ENCODE measurements around the gene PHKB. TPM values are rescaled to one million over a fixed set of nuclear protein-coding genes. Genes with fewer than 3 reads are reported as not detected.

The PHKB gene
- total RNA-seq, 4 donors from 2014 or later = 74.1 to 126 (median 101) TPM

DNA sequence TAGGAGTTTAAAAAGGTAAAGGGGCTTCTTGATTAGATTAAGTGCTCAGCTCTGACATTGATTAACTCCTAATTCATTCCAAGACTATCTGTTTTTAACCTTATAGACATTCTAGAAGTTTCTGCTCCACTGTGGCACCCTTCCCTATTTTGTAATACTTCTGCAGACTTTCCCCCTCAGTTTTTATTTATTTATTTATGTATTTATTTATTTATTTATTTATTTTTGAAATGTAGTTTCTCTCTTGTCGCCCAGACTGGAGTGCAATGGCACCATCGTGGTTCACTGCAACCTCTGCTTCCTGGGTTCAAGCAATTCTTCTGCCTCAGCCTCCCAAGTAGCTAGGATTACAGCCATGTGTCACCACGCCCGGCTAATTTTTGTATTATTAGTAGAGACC is 185.8 kb downstream of the PHKB start:
- Histone ChIP-seq H3K27me3 (no peaks in the 10 kb centered on the region), H3K9me3 (no peaks in the 10 kb centered on the region), H3K4me1 (no peaks in the 10 kb centered on the region), H3K36me3 (peaks cover 0 to 28% (median 0%) of the 10 kb centered on the region in 4 donors), H3K27ac (no peak overlapping the region), H3K4me3 (no peak overlapping the region)
- no peak for DNase-seq
- TF ChIP-seq, protein P1, sequence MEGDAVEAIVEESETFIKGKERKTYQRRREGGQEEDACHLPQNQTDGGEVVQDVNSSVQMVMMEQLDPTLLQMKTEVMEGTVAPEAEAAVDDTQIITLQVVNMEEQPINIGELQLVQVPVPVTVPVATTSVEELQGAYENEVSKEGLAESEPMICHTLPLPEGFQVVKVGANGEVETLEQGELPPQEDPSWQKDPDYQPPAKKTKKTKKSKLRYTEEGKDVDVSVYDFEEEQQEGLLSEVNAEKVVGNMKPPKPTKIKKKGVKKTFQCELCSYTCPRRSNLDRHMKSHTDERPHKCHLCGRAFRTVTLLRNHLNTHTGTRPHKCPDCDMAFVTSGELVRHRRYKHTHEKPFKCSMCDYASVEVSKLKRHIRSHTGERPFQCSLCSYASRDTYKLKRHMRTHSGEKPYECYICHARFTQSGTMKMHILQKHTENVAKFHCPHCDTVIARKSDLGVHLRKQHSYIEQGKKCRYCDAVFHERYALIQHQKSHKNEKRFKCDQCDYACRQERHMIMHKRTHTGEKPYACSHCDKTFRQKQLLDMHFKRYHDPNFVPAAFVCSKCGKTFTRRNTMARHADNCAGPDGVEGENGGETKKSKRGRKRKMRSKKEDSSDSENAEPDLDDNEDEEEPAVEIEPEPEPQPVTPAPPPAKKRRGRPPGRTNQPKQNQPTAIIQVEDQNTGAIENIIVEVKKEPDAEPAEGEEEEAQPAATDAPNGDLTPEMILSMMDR (IDR thresholded peaks at IDR 0.05) = no peak
- TF ChIP-seq EP300 (IDR thresholded peaks at IDR 0.05; ENCODE audit: low read depth) = no peak
- TF ChIP-seq POLR2AphosphoS5 (IDR thresholded peaks at IDR 0.05) = no peak
- TF ChIP-seq POLR2A (IDR thresholded peaks at IDR 0.05) = no peak
- intact Hi-C loops (cut with DNase I; ENCODE audit: low total_unique reads) = no loop called here
- in situ Hi-C loops (cut with MboI; ENCODE audit: low pct_ligation_motif_present in 1 of 4, low pct_unique_long_range_greater_than_20kb in 1 of 4, low sequenced_read_pairs in 3 of 4) = loop anchor here in 1 of 4 donors (25.0 kb wide), 1 partner anchor 90 kb away; no protein-coding TSS in a partner anchor
- WGBS, 2 donors (ENCODE audit: low coverage in 1 of 2) = 94 to 96% methylated on average over 4 of the region's 4 CpGs

DNA sequence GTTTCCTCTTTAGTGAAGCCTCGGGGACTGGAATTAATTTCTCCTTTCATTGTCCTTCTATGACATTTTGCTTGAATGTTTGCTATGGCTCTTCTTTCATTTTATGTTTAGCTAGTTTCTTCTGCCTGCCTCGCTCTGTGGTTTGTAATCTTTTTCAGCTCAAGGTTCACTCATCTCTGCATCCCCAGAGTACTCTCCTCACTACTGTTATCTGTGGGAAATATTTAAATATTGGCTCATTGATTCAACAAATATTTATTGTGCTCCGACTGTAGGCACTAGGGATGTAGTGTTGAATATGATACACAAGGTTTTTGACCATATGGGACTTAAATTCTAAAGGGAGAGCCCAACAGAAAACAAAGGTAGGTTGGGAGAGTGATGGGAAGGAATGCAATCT is 195.9 kb downstream of the PHKB start:
- no peaks in the 10 kb centered on the region for H3K4me1 ChIP-seq
- no peak overlapping the region for H3K4me3 ChIP-seq
- WGBS, 2 donors (ENCODE audit: low coverage in 1 of 2) = 89 to 95% methylated on average over 3 of the region's 3 CpGs
- H3K36me3 ChIP-seq = peaks cover 0 to 48% (median 14%) of the 10 kb centered on the region in 4 donors
- in situ Hi-C loops (cut with MboI; ENCODE audit: low pct_ligation_motif_present in 1 of 4, low pct_unique_long_range_greater_than_20kb in 1 of 4, low sequenced_read_pairs in 3 of 4) = no loop called here
- DNase-seq = no peak
- H3K27me3 ChIP-seq = no peaks in the 10 kb centered on the region
- intact Hi-C loops (cut with DNase I; ENCODE audit: low total_unique reads) = no loop called here
- no peaks in the 10 kb centered on the region for H3K9me3 ChIP-seq
- H3K27ac ChIP-seq = no peak overlapping the region
- TF ChIP-seq EP300 (IDR thresholded peaks at IDR 0.05; ENCODE audit: low read depth) (no peak), POLR2AphosphoS5 (IDR thresholded peaks at IDR 0.05) (no peak), POLR2A (IDR thresholded peaks at IDR 0.05) (no peak)
- TF ChIP-seq, protein P1 (IDR thresholded peaks at IDR 0.05) = no peak

DNA sequence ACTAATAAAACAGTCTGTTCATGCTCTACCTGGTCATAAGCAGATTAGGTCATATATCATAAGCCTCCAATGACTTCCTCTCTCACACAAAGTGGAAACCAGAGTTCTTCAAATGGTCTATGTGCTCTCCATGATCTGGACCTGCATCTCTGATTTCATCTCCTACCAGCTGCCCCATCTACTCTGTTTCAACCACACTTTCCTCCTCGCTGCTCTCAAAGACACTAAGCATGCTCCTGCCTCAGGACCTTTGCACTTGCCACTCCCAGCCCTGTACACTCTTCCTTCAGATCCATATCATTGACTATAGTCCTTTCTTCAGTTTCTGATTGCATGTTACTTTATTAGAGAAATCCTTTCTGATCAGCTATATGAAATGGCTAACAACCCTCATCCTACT is 196.8 kb downstream of the PHKB start:
- Histone ChIP-seq H3K27me3 (no peaks in the 10 kb centered on the region), H3K9me3 (no peaks in the 10 kb centered on the region), H3K4me1 (no peaks in the 10 kb centered on the region), H3K27ac (no peak overlapping the region), H3K36me3 (peaks cover 0 to 41% (median 13%) of the 10 kb centered on the region in 4 donors), H3K4me3 (no peak overlapping the region)
- no peak for TF ChIP-seq POLR2A (IDR thresholded peaks at IDR 0.05)
- TF ChIP-seq, protein P1 (IDR thresholded peaks at IDR 0.05) = no peak
- no peak for TF ChIP-seq EP300 (IDR thresholded peaks at IDR 0.05; ENCODE audit: low read depth)
- TF ChIP-seq POLR2AphosphoS5 (IDR thresholded peaks at IDR 0.05) = no peak
- 100% methylated on average over 1 of the region's 1 CpG for WGBS, 2 donors (ENCODE audit: low coverage in 1 of 2)
- in situ Hi-C loops (cut with MboI; ENCODE audit: low pct_ligation_motif_present in 1 of 4, low pct_unique_long_range_greater_than_20kb in 1 of 4, low sequenced_read_pairs in 3 of 4) = no loop called here
- no peak for DNase-seq
- intact Hi-C loops (cut with DNase I; ENCODE audit: low total_unique reads) = no loop called here

DNA sequence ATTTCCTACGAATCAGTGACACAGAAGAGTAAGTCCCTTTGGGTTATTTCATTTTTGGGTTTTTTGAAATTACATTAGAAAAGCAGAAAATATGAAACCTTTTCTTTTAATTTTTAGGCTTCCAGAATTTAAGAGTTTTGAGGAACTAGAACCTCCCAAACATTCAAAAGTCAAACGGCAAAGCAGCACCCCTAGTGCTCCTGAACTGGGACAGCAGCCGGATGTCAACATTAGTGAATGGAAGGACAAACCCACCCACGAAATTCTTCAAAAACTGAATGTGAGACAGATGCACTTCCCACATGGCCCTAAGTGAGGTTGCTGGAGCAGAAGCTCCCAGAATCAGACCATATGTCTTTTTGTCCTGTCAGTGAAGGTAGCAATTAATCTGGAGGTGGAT is 199.4 kb downstream of the PHKB start:
- in situ Hi-C loops (cut with MboI; ENCODE audit: low pct_ligation_motif_present in 1 of 4, low pct_unique_long_range_greater_than_20kb in 1 of 4, low sequenced_read_pairs in 3 of 4) (no loop called here), intact Hi-C loops (cut with DNase I; ENCODE audit: low total_unique reads) (no loop called here)
- H3K4me1 ChIP-seq = peaks cover 3 to 11% (median 4%) of the 10 kb centered on the region in 4 donors
- no peak overlapping the region for H3K27ac ChIP-seq
- WGBS, 2 donors (ENCODE audit: low coverage in 1 of 2) = 92 to 93% methylated on average over 4 of the region's 4 CpGs
- DNase-seq = no peak
- H3K4me3 ChIP-seq = no peak overlapping the region
- H3K9me3 ChIP-seq = no peaks in the 10 kb centered on the region
- TF ChIP-seq EP300 (IDR thresholded peaks at IDR 0.05; ENCODE audit: low read depth) = no peak
- no peak for TF ChIP-seq POLR2AphosphoS5 (IDR thresholded peaks at IDR 0.05)
- TF ChIP-seq, protein P1 (IDR thresholded peaks at IDR 0.05) = no peak
- TF ChIP-seq POLR2A (IDR thresholded peaks at IDR 0.05) = no peak
- peaks cover 0 to 36% (median 8%) of the 10 kb centered on the region in 4 donors for H3K36me3 ChIP-seq
- H3K27me3 ChIP-seq = no peaks in the 10 kb centered on the region
